Activated naive CD8-positive, alpha-beta T cell treated with anti-CD3 and anti-CD28 coated beads, Interleukin-2, amount 10 ng/mL, durations not matched to agents 7 days and 5 days (primary cell): Measurements from ENCODE around the gene ASB10. TPM values are rescaled to one million over a fixed set of nuclear protein-coding genes. Genes with fewer than 3 reads are reported as not detected.
A peak's percentile ranks its signal among the peaks of the same experiment; 100 is the strongest.

Experiments
- ATAC-seq: fragments of 150-1000 bp; cut with Tn5 transposase; one replicate; pipeline ENCODE4 v1.10.0; 2021; ENCODE audit warnings: low read depth, moderate library complexity
- POLR2A ChIA-PET: fragments of 350-600 bp; sonication (Branson Sonifier 250); formaldehyde crosslinking; loops from one replicate; lab custom pipeline; 2021; ENCODE audit warnings: antibody characterized with exemption; lab: Charles Lee
- DNase-seq: peaks from one replicate; pipeline ENCODE4 v3.0.0; 2021
- H3K27ac Mint-ChIP-seq: one replicate; pipeline ENCODE4 v1.8.0; 2022; ENCODE audit warnings: mild to moderate bottlenecking, mixed read lengths
- H3K27me3 Mint-ChIP-seq: one replicate; pipeline ENCODE4 v1.8.0; 2022; ENCODE audit warnings: mild to moderate bottlenecking, moderate library complexity, mixed read lengths
- H3K36me3 Mint-ChIP-seq: one replicate; pipeline ENCODE4 v1.8.0; 2021; ENCODE audit warnings: mild to moderate bottlenecking, mixed read lengths
- H3K4me1 Mint-ChIP-seq: one replicate; pipeline ENCODE4 v1.8.0; 2021; ENCODE audit warnings: mixed read lengths
- H3K4me3 Mint-ChIP-seq: one replicate; pipeline ENCODE4 v1.8.0; 2022; ENCODE audit warnings: mild to moderate bottlenecking, moderate library complexity, mixed read lengths
- H3K9me3 Mint-ChIP-seq: one replicate; pipeline ENCODE4 v1.8.0; 2021; ENCODE audit warnings: mixed read lengths
- total RNA-seq, 2 experiments: library from RNA; stranded (reverse); gene quantifications; one replicate each; pipeline ENCODE4 v1.2.3, GENCODE V29; 2021

The ASB10 gene
- total RNA-seq, 2 experiments from 2014 or later, result not detected

GRCh38 chr7:151175047-151175792 is 11.8 kb downstream of the ASB10 start:
- no peak for DNase-seq
- no peaks in the 10 kb centered on the region for H3K9me3 Mint-ChIP-seq
- no peak overlapping the region for H3K27ac Mint-ChIP-seq
- no peak overlapping the region for H3K4me3 Mint-ChIP-seq
- H3K27me3 Mint-ChIP-seq, result peaks cover 37% of the 10 kb centered on the region
- ATAC-seq, result no peak
- H3K4me1 Mint-ChIP-seq, result peaks cover 4% of the 10 kb centered on the region
- POLR2A ChIA-PET, result no interaction called here
- H3K36me3 Mint-ChIP-seq, result no peaks in the 10 kb centered on the region

DNA sequence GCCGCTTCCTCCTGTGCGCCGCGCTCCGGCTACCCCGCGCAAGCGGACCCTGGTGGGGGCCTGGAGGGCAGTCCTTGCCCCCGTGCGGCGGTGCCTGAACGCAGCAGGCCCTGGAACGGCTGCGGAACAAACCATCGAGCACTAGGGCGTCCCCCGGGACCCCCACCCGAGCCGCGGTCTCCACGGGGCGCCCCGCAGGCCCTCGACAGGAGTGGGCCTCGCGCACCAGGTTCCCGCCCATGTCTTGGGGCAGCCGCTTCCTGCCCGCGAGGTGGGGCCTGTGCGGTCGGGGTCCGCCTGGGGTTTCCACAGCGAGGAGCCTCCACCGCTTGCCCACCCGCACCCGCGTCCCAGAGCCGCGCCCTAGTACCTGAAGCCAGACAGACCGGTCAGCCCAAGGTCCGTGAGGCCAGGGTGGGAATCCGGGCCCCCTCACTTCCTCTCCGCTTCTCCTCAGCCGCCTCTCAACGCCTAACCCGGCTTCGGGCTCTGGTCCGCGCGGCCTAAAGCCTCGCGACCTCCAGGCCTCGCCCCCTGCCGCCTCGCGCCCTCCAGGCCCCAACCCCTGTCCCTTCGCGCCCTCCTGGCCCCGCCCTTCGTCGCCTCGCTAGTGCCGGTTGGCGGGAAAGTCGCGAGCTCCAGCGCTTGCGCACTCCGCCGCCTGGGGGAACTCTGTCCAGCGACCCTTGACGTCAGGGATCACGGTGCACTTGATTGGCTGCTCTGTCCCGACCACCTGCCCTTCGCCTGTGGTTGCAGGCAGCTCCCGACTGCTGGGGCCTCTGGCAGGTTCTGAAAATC is 12.6 kb downstream of the ASB10 start:
- POLR2A ChIA-PET, result no interaction called here
- Mint-ChIP-seq H3K9me3 (no peaks in the 10 kb centered on the region), H3K27ac (no peak overlapping the region), H3K4me3 (no peak overlapping the region), H3K36me3 (no peaks in the 10 kb centered on the region), H3K27me3 (peaks cover 45% of the 10 kb centered on the region), H3K4me1 (peaks cover 4% of the 10 kb centered on the region)
- no peak for DNase-seq
- peak; percentile 23 for ATAC-seq

- peaks cover 53% of the 10 kb centered on the region for H3K27me3 Mint-ChIP-seq
- H3K36me3 Mint-ChIP-seq, result peaks cover under 1% of the 10 kb centered on the region
- H3K9me3 Mint-ChIP-seq, result no peaks in the 10 kb centered on the region
- no peak overlapping the region for H3K4me3 Mint-ChIP-seq
- ATAC-seq (no peak), DNase-seq (no peak)
- H3K4me1 Mint-ChIP-seq, result peaks cover 5% of the 10 kb centered on the region
- POLR2A ChIA-PET, result no interaction called here
- H3K27ac Mint-ChIP-seq, result no peak overlapping the region
Measured at GRCh38 chr7:151173386-151174245, 13.4 kb downstream of the ASB10 start.

DNA sequence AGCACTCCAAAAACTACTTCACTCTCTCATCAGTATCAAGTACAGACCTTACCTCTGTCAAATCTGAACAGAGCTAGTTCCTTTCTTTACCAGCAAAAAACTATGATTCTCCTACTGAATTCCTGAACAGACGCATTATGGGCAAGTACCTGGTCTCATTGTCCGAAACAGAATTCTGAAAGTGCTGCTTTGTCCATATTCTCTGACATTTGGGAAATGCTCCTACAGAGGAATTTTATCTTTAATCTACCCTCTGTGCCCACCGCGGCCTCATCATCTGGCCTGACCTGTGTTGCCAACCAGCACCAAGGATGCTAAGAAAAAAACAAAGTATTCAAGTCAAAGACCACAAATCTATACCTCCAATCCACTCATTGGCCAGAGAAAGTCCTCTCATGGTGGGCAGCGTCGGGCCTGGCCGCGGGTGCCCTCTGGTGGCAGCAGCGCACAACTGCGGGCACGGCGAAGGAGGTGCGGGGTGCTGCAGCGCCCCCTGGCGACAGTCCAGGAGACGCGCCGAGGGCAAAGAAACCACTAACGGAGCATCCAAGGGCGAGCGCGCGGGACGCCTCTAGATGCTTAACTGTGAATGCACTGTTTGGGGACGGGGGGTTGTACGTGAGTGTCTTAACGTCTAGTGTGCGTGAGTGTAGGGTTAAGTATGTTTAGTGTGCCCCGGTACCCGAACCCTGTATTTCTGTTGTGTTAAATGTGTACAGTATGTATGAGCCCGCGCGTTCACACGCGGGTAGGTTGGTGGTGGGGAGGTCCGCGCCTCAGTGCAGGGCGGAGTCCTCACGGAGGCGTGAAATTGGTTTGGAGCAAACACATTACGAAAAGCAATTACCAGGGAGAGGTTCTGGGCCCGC is 14.5 kb downstream of the ASB10 start:
- peaks cover 57% of the 10 kb centered on the region for H3K27me3 Mint-ChIP-seq
- peaks cover 2% of the 10 kb centered on the region for H3K36me3 Mint-ChIP-seq
- H3K4me1 Mint-ChIP-seq, result peaks cover 9% of the 10 kb centered on the region
- POLR2A ChIA-PET, result no interaction called here
- no peak overlapping the region for H3K4me3 Mint-ChIP-seq
- DNase-seq (peak; percentile 89), ATAC-seq (peak; percentile 59)
- H3K27ac Mint-ChIP-seq, result no peak overlapping the region
- H3K9me3 Mint-ChIP-seq, result no peaks in the 10 kb centered on the region

DNA sequence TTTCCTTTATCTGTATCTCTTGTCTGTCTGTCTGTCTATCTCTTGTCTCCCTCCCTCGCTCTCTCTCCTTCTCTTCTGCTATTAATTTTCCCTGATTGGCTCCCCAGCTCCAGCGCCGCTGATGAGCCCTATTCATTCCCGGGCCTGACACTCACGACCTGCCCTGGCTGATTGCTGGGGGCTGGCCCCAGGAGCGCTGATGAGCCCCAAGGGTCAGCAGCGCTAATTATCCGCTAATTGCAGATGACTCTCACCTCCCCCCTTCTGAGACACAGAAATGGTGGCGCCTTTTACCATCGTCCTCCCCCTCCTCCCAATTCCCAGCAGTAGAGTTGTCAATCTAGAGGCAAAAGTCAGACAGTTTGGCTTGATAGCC is 18.3 kb downstream of the ASB10 start:
- Mint-ChIP-seq H3K4me1 (peaks cover 10% of the 10 kb centered on the region), H3K36me3 (peaks cover 2% of the 10 kb centered on the region), H3K4me3 (peak overlapping the region; percentile 45), H3K9me3 (no peaks in the 10 kb centered on the region), H3K27ac (no peak overlapping the region), H3K27me3 (peaks cover 51% of the 10 kb centered on the region)
- ATAC-seq (no peak), DNase-seq (no peak)
- POLR2A ChIA-PET, result no interaction called here

GRCh38 chr7:151168003-151168786 is 18.9 kb downstream of the ASB10 start:
- Mint-ChIP-seq H3K4me1 (peaks cover 10% of the 10 kb centered on the region), H3K4me3 (peak overlapping the region; percentile 45), H3K27ac (no peak overlapping the region), H3K9me3 (no peaks in the 10 kb centered on the region), H3K27me3 (peaks cover 45% of the 10 kb centered on the region), H3K36me3 (peaks cover 2% of the 10 kb centered on the region)
- peak; percentile 87 for ATAC-seq
- peak; percentile 82 for DNase-seq
- POLR2A ChIA-PET, result no interaction called here

- Mint-ChIP-seq H3K9me3 (no peaks in the 10 kb centered on the region), H3K4me1 (peaks cover 7% of the 10 kb centered on the region), H3K27me3 (peaks cover 39% of the 10 kb centered on the region), H3K4me3 (peak within 1 kb of the TSS; percentile 45), H3K36me3 (peaks cover 2% of the 10 kb centered on the region), H3K27ac (no peak within 1 kb of the TSS)
- DNase-seq, result no peak
- POLR2A ChIA-PET, result no interaction called here
- peak; percentile 35 for ATAC-seq
Measured at GRCh38 chr7:151167197-151167961, 19.7 kb downstream of the ASB10 start, which contains the start of gene GBX1. Gene GBX1, minus strand, starts transcription at chr7:151167694. Its CDS starts 146 bp downstream, at chr7:151167548.

GRCh38 chr7:151166629-151167196 is 20.3 kb downstream of the ASB10 start:
- ATAC-seq, result no peak

GRCh38 chr7:151161757-151162156 is 25.3 kb downstream of the ASB10 start:
- no peak for ATAC-seq
- no peak overlapping the region for H3K4me3 Mint-ChIP-seq
- peaks cover 1% of the 10 kb centered on the region for H3K4me1 Mint-ChIP-seq
- H3K27me3 Mint-ChIP-seq, result peaks cover 15% of the 10 kb centered on the region
- H3K36me3 Mint-ChIP-seq, result no peaks in the 10 kb centered on the region
- H3K9me3 Mint-ChIP-seq, result no peaks in the 10 kb centered on the region
- H3K27ac Mint-ChIP-seq, result no peak overlapping the region
- POLR2A ChIA-PET, result no interaction called here
- DNase-seq, result no peak

More at GRCh38 chr7:151166629-151167196, 20.3 kb downstream of the ASB10 start:
- H3K9me3 Mint-ChIP-seq, result no peaks in the 10 kb centered on the region
- H3K4me1 Mint-ChIP-seq, result peaks cover 6% of the 10 kb centered on the region
- no peak for DNase-seq
- H3K4me3 Mint-ChIP-seq, result no peak overlapping the region
- peaks cover 35% of the 10 kb centered on the region for H3K27me3 Mint-ChIP-seq
- H3K27ac Mint-ChIP-seq, result no peak overlapping the region
- POLR2A ChIA-PET, result no interaction called here
- peaks cover 2% of the 10 kb centered on the region for H3K36me3 Mint-ChIP-seq

DNA sequence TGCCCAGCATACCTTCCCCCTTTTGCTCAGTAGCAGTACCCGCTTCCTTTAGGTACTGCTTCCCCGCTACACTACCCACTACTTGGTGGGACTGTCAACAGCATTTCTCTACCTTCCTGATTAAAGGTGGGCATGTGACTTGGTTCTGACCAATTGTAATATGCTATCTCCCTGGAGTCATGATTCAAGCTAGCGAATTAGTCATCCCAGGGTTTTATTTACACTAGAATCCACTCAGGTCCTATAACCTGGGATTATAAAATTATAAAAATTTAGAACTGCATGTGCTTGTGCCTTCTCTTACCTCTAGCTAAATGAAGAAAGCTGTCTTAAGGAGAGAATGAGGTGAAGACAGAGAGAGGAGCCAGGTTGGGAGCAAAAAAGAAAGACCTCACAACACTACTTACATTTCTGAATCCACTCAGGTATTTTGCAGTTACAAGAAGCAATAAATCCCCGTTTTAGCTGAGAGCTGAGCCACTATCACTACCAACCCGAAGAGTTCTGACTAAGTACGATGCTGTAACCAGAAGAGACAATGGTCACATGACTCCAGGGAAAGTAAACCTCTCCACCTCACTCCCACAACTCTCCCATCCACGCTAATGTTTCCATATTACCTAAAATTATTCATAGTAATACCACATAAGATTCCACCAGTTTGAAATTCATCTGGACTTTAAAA is 29.3 kb downstream of the ASB10 start:
- Mint-ChIP-seq H3K36me3 (no peaks in the 10 kb centered on the region), H3K4me1 (no peaks in the 10 kb centered on the region), H3K27me3 (peaks cover 31% of the 10 kb centered on the region), H3K9me3 (no peaks in the 10 kb centered on the region), H3K4me3 (no peak overlapping the region), H3K27ac (no peak overlapping the region)
- ATAC-seq, result no peak
- POLR2A ChIA-PET, result no interaction called here
- DNase-seq, result no peak
